HG03457 (cell line): Measurements from ENCODE around the gene PXDC1.

Experiments used
- ATAC-seq: cut with Tn5 transposase; IDR thresholded peaks from one replicate; pipeline ENCODE4 v1.9.1; 2021; ENCODE audit warnings: moderate number of reproducible peaks; ENCODE audit not compliant: unreplicated experiment

The PXDC1 gene

GRCh38 chr6:3751077-3751729 lies at the start of gene PXDC1:
Gene PXDC1 (minus strand): TSS chr6:3751713. CDS start chr6:3751531, 182 bp downstream.
- no peak for ATAC-seq

DNA sequence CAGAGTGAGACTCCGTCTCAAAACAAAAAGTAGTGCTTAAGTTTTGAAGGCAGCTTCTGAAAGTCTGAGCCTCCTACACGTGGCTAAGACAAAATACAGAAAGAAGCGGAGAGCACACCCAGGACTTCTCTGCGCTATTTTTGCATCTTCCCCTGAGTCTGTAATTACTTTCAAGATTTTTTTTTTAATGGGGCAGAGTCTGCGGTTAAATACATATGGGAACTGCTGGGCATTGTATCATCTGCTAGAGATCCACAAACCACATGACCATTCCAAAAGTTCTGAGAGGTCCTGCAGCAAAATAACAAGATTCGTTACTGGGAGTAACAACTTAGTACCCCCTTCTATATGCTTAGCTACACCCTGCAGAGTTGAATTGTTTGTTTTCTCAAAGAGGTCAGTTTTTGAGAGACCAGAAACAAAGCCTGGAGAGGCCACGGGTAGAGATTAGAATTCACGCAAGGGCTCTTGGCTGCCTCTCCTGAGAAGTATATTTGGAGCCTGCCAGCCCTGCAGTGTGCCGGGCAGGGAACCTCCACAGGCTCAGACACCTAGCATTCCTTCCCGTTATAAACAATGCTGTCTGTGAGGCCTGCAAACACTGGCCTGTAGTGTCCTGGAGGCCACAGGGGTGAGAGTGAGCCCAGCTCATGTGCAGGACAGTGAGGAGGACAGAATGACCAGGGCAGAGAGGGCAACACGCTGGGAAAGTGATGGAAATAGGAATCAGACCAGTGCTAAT lies 49.5 kb upstream of the PXDC1 start:
- no peak for ATAC-seq

DNA sequence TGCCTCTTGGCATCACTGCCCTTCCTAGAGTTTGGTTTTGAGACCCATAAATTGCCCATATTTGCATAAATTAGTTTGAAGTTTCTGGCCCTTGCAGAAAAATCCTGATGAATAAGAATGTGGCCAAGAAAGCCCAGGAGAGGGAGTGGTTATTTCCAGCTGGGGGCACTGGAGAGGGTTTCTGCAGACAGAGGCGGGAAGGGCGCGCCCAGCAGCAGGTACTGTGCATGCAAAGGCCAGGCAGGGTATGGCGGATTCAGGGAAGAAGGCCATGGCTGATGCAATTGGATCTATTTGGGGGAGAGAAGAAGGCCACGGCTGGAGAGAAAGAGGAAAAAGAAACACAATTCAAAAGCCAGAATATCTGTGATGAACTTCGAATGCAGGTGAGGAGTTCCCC lies 48.2 kb upstream of the PXDC1 start:
- ATAC-seq, result no peak

- ATAC-seq, result no peak
These were observed 46.8 kb upstream of the PXDC1 start for GRCh38 chr6:3798055-3798919.

DNA sequence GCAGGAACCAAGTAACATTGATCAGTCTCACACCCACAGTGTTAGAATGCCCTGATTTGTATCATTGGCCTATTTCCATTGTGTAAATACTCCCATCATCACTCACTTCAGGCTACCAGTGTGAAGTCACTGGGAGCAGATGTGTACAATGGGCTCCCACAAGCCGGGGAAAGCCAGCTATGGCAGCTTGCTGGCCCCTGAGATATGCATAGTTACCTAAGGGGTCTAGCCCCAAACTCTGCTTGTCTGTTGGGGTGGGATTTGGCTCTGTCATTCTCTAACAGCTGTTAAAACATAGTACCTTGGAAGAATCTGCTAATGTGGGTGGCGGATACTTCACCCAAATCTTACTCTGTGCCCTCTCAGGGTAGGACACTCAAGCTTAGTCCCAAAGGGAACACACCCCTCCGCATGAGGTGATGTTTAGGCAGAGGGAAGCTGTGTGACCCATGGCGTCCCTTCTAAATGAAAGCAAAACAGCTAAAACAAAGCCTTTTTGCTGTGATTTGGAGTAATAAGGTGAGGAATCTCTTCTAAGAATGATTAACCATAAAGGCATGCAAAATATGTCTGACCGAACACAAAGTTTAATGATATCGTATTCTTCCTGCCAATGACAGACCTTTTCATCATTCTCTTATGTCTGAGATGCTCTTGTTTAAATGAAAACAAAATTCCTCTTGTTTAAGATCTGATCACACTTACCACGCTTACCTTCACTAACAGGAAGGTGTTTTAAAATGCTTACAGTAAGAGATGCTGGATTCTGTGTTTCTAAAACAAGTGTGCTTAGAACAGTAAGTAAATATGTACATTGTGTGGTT lies 45.9 kb upstream of the PXDC1 start:
- ATAC-seq, result no peak

DNA sequence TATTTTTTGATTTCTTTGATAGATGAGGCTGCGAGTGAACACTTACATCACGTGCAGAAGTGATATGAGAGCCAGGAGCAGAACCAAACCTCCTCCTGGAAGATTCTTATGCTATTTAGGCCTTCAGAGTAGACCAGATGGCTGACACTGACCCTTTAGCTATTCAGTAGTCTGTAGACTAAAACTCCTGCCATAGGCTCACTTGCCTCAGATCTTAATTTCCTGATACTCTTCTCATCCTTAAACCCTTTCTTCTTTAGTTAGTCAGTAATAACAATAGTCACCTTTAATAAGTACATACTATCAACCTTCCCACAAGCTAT lies 45.2 kb upstream of the PXDC1 start:
- no peak for ATAC-seq

GRCh38 chr6:3795836-3796718 lies 44.6 kb upstream of the PXDC1 start:
- no peak for ATAC-seq

DNA sequence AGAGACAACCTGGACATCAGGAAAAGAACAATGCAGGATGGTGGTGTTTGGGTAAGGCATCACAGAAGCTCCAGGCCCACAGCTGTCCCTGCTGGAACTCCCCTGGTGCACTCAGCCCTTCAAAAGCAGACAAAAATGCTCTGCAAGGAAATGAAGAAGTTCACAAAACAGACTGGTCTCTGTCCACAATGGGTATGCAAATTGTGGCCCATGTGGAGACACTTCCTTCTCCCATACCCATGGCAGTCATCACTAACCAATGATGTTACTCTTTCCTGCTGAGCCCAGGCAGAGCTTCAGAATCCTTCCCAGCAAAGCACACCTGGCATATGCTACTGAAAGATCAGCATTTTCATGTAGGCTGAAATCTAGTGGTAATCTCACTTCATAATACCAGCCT lies 42.6 kb upstream of the PXDC1 start:
- ATAC-seq, result no peak

DNA sequence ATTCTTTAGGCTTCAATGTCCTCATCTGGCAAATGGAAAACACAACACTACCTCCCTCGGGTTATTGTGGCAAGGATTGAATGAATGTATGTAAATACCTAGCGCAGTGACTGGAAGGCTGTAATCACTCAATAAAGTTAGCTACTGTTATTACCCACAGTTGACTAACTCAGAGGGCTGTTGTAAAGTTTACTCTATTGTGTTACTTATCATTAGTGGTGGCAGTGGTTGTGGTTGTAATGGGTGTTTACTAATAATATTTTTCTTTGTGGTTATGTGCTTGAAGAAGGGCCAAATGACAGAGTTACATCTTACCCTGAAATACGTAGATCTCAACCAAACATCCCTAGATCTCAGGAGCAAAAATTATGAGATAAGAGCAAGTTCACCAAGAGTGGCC lies 42.0 kb upstream of the PXDC1 start:
- ATAC-seq, result no peak

DNA sequence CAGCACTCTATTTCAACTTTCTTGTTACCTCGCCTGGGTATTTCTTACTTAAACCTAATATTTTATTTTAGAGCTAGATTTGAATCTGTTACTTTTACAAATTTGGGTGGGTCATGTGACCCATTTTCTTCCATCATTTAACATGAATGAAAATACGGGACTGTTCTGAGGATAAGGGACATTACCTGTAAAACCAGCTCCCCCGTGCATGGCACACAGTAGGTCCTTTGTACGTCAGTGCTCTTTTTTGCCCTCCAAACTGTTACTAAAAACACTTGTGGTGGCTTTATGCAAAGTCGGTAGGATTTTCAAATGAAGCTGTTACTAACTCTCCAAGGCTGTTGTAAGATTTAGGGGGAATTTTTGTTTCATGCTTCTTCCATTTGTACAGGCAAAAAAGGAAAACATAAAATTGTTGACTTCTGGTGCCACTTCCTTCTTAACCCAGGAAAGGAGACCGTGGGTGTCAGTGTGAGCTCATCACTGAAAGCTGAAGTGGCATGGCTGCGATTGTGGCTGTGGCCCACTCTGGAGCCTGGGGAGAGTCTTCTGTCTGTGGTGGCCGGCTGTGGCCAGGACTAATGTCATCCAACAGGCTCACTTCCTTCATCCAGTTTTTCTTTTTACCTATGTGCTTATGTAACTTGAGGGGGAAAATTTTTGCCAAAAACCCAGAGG lies 40.2 kb upstream of the PXDC1 start:
- no peak for ATAC-seq

DNA sequence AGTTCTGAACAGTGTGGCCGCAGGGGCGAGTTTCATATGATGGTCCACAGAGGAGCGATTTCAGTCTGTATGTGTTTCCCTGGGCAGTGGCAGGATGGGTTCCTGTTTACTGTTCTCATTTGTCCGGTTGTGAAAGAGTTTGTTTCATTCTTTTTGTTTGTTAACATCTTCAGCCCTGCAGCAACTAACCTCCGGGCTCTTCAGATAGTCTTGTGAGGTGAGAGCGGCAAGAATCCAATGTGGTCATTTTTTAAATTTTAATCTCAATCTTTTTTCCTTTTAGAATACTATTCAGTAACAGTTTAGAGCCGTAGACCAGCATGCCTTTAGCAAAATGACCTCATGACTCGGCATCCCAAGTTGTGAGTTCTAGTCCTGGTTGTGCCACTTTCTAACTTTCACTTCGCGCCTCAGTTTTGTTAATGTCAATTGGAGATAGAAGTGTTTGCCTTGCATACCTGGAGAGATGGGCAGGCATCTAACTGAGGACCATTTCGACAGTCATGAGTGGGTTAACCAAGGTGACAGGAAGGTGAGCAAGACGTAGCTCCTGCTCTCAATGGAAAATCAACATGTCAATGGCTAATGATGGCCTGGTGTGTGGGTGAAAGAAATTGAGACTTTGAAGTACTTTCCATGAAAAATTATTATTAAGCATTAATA lies 38.5 kb upstream of the PXDC1 start:
- no peak for ATAC-seq

- ATAC-seq, result no peak
These were observed 37.7 kb upstream of the PXDC1 start for GRCh38 chr6:3789018-3789895.

DNA sequence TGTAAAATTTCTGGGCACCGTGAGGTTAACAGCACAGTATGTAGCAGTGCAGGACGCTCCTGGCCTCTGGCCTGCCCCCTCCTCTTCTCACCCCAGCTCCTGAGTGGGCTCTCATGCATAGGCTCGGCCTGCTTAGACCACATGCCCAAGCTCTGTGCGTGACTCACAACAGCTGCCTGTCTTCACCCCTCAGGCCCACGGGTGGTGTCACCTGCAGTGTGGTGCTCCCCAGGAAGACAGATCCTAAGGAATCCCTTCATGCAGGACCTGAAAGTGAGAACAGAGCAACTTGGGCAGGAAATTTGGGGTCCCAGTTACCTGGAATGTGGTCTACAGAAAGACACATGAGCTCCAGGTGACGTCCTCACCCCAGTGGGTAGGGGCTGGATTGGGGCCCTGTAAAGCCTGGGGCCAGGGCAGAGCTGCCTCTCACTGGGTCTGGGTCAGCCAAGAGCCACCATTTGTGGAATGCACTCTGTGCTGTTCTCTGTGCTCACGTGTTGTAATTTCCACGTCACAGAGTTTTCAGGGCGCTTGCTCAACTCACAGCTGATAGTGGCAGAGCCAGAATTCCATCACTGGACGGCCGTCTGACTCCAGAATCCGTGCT lies 37.0 kb upstream of the PXDC1 start:
- no peak for ATAC-seq

DNA sequence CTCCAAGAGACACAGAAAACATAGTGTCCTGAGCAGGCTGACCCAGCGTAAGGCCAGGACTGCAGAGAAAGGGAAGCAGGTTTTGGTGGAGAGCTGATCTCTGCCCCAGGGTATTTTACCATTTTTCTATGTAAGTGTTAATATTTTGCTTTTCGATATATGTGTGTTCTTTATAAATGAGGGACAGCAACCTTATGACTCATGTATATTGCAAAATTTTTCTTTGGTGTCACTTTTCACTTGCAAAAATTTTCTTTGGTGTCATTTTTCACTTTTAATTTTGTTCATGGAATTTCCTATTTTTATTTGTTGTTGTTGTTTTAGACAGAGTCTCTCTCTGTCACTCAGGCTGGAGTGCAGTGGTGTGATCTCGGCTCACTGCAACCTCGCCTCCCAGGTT lies 34.6 kb upstream of the PXDC1 start:
- no peak for ATAC-seq

- no peak for ATAC-seq
These were observed 34.2 kb upstream of the PXDC1 start for GRCh38 chr6:3785745-3786098.

GRCh38 chr6:3784885-3785744 lies 33.6 kb upstream of the PXDC1 start:
- no peak for ATAC-seq

DNA sequence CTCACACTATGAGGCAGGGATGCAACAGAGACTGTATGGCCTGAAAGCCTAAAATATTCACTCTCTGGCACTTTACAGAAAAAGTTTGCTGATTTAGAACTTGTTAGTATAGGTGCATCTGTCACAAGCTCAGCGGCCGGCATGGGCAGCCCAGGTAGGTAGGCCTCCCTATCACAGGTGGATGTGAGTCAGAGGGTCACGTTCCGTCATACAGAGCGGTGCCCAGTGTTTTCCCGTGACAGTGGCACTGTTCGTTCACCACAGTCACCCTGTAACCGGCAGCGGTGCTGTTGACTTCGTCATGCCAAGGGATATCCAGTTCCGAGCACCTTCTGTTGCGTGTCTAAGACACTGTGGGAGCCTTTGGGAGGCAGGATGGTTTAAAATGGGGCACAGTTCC lies 32.9 kb upstream of the PXDC1 start:
- no peak for ATAC-seq
